Measurements from ENCODE around the gene ATP2B2.

Gene ATP2B2

DNA sequence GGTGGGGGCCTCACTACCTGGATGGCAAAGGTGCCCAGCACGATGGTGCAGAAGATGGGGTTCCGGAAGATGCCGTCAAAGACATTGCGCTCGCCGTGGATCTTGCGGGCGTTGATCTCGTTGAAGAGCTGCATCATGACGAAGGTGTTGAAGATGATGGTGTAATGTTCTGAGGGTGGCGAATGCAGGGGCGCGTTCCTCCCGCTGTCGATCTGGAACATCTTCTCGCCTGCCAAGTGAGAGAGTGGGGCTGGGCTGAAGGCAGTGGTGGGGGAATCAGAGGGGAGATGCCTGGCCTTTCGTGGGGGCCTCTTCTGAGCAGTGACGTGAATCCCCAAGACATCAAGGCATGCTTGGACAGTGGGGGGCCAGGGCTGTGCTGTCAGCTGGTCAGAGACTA is 164.9 kb downstream of the ATP2B2 start:
- no peak overlapping the region for H3K18ac ChIP-seq (ENCODE audit: low read depth in 1 of 2, low read length in 2 of 2)
- no peak overlapping the region for H2BK120ac ChIP-seq (ENCODE audit: low read depth, low read length)
- no peak overlapping the region for H3K4ac ChIP-seq (ENCODE audit: low read depth in 1 of 2, low read length in 2 of 2)
- no peak overlapping the region for H3K4me3 ChIP-seq (ENCODE audit: insufficient read depth in 1 of 2, low read depth in 1 of 2, low read length in 2 of 2)
- H3K9me3 ChIP-seq (ENCODE audit: control insufficient read depth, low read length) = no peaks in the 10 kb centered on the region
- no peak overlapping the region for H2BK12ac ChIP-seq (ENCODE audit: low read length in 2 of 2)
- no peak for DNase-seq
- no peaks in the 10 kb centered on the region for H3K79me1 ChIP-seq (replicated peaks; ENCODE audit: low read length, poor library complexity, severe bottlenecking)
- H2AFZ ChIP-seq (ENCODE audit: low read depth, low read length) = no peak overlapping the region
- H3K36me3 ChIP-seq (ENCODE audit: control insufficient read depth in 1 of 2, insufficient read depth in 2 of 2, low read depth in 1 of 2, low read length in 2 of 2) = no peaks in the 10 kb centered on the region
- H3K14ac ChIP-seq (ENCODE audit: low read length in 2 of 2) = no peak overlapping the region
- H4K91ac ChIP-seq (ENCODE audit: low read length) = no peak overlapping the region
- H2BK5ac ChIP-seq (ENCODE audit: low read depth, low read length, poor library complexity, severe bottlenecking) = no peak overlapping the region
- H2AK5ac ChIP-seq (ENCODE audit: low read length, severe bottlenecking) = no peak overlapping the region
- no peak overlapping the region for H3K23ac ChIP-seq (ENCODE audit: low read length in 2 of 2)
- H3K4me1 ChIP-seq (ENCODE audit: control insufficient read depth, insufficient read depth, low read depth, low read length) = peaks cover 13% of the 10 kb centered on the region
- peaks cover 0 to 43% of the 10 kb centered on the region in 2 experiments for H3K27me3 ChIP-seq (ENCODE audit: control insufficient read depth in 1 of 2, insufficient read depth in 1 of 2, low read length in 2 of 2)
- H2BK15ac ChIP-seq (ENCODE audit: low read depth, poor library complexity, severe bottlenecking) = no peak overlapping the region
- H4K8ac ChIP-seq (ENCODE audit: low read length) = no peak overlapping the region
- H3K27ac ChIP-seq (ENCODE audit: low read length, poor library complexity, severe bottlenecking) = no peak overlapping the region
- no peak overlapping the region for H3K4me2 ChIP-seq (ENCODE audit: low read length, poor library complexity, severe bottlenecking)
- no peak overlapping the region for H3K9ac ChIP-seq (ENCODE audit: low read length)
- WGBS = 94% methylated on average over 18 of the region's 18 CpGs

DNA sequence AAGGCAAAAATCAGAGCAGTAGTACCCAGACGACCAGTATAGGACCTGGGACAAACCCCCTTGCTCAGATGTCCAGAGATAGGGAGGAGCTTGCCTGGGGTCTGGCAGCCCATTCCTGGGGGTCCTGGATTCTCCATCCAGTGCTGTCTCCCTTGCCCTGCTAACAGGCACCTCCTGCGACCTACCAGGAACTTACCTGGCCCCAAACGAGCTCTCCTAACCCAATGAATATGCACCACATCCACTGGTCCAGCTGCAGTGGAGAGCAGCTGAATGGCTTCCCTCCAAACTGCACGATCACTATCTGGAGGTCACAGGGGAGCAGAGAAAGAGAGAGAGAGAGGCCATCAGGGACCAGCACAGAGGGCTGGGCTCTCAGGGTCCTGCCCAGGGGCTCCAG is 165.3 kb downstream of the ATP2B2 start:
- Histone ChIP-seq H3K18ac (ENCODE audit: low read depth in 1 of 2, low read length in 2 of 2) (no peak overlapping the region), H3K27ac (ENCODE audit: low read length, poor library complexity, severe bottlenecking) (no peak overlapping the region), H4K91ac (ENCODE audit: low read length) (no peak overlapping the region), H3K4me2 (ENCODE audit: low read length, poor library complexity, severe bottlenecking) (no peak overlapping the region), H3K27me3 (ENCODE audit: control insufficient read depth in 1 of 2, insufficient read depth in 1 of 2, low read length in 2 of 2) (peaks cover 0 to 42% of the 10 kb centered on the region in 2 experiments), H3K4me1 (ENCODE audit: control insufficient read depth, insufficient read depth, low read depth, low read length) (peaks cover 13% of the 10 kb centered on the region), H2BK15ac (ENCODE audit: low read depth, poor library complexity, severe bottlenecking) (no peak overlapping the region), H3K4me3 (ENCODE audit: insufficient read depth in 1 of 2, low read depth in 1 of 2, low read length in 2 of 2) (no peak overlapping the region), H2AK5ac (ENCODE audit: low read length, severe bottlenecking) (no peak overlapping the region), H3K9ac (ENCODE audit: low read length) (no peak overlapping the region), H3K4ac (ENCODE audit: low read depth in 1 of 2, low read length in 2 of 2) (no peak overlapping the region), H3K9me3 (ENCODE audit: control insufficient read depth, low read length) (no peaks in the 10 kb centered on the region), H4K8ac (ENCODE audit: low read length) (no peak overlapping the region), H2BK120ac (ENCODE audit: low read depth, low read length) (no peak overlapping the region), H3K23ac (ENCODE audit: low read length in 2 of 2) (no peak overlapping the region), H3K14ac (ENCODE audit: low read length in 2 of 2) (no peak overlapping the region), H2AFZ (ENCODE audit: low read depth, low read length) (no peak overlapping the region), H2BK5ac (ENCODE audit: low read depth, low read length, poor library complexity, severe bottlenecking) (no peak overlapping the region), H3K79me1 (replicated peaks; ENCODE audit: low read length, poor library complexity, severe bottlenecking) (no peaks in the 10 kb centered on the region), H3K36me3 (ENCODE audit: control insufficient read depth in 1 of 2, insufficient read depth in 2 of 2, low read depth in 1 of 2, low read length in 2 of 2) (no peaks in the 10 kb centered on the region), H2BK12ac (ENCODE audit: low read length in 2 of 2) (no peak overlapping the region)
- DNase-seq = no peak
- WGBS = 76% methylated on average over 4 of the region's 4 CpGs

DNA sequence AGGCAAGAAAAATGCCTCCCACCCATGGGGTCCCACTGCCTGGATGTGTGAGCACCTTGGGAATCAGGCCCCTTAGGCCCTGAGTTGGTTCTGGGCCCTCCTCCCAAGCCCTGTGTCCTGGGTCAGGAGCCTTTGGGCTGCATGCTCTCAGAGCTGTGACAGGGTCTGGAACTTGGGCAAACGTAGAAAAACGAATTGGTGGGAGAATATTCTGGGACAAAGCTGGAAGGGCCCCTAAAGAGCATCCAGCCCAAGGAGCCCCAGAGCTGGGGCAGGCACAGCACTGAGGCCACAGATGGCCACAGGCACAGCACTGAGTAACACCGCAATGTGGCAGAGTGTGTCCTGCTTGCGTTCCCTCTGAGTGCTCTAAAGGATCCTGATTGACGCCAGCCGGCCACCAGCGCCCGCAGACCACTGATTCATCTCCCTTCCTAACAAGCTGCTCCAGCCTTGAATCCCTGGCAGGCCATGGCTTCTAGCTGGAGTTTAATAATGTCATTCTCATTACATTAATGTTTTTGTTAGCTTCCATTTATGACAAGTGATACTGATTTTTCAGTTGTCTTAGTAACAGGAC is 165.9 kb downstream of the ATP2B2 start:
- no peak overlapping the region for H2AFZ ChIP-seq (ENCODE audit: low read depth, low read length)
- no peak overlapping the region for H2BK5ac ChIP-seq (ENCODE audit: low read depth, low read length, poor library complexity, severe bottlenecking)
- H3K4me1 ChIP-seq (ENCODE audit: control insufficient read depth, insufficient read depth, low read depth, low read length) = peaks cover 13% of the 10 kb centered on the region
- H3K4me2 ChIP-seq (ENCODE audit: low read length, poor library complexity, severe bottlenecking) = no peak overlapping the region
- H3K23ac ChIP-seq (ENCODE audit: low read length in 2 of 2) = no peak overlapping the region
- no peak overlapping the region for H3K27ac ChIP-seq (ENCODE audit: low read length, poor library complexity, severe bottlenecking)
- no peak overlapping the region for H3K4ac ChIP-seq (ENCODE audit: low read depth in 1 of 2, low read length in 2 of 2)
- no peak overlapping the region for H3K9ac ChIP-seq (ENCODE audit: low read length)
- no peak overlapping the region for H3K4me3 ChIP-seq (ENCODE audit: insufficient read depth in 1 of 2, low read depth in 1 of 2, low read length in 2 of 2)
- H3K36me3 ChIP-seq (ENCODE audit: control insufficient read depth in 1 of 2, insufficient read depth in 2 of 2, low read depth in 1 of 2, low read length in 2 of 2) = no peaks in the 10 kb centered on the region
- H3K9me3 ChIP-seq (ENCODE audit: control insufficient read depth, low read length) = no peaks in the 10 kb centered on the region
- H3K79me1 ChIP-seq (replicated peaks; ENCODE audit: low read length, poor library complexity, severe bottlenecking) = no peaks in the 10 kb centered on the region
- no peak overlapping the region for H4K8ac ChIP-seq (ENCODE audit: low read length)
- H3K27me3 ChIP-seq (ENCODE audit: control insufficient read depth in 1 of 2, insufficient read depth in 1 of 2, low read length in 2 of 2) = peaks cover 0 to 44% of the 10 kb centered on the region in 2 experiments
- H3K18ac ChIP-seq (ENCODE audit: low read depth in 1 of 2, low read length in 2 of 2) = no peak overlapping the region
- H4K91ac ChIP-seq (ENCODE audit: low read length) = no peak overlapping the region
- H2BK120ac ChIP-seq (ENCODE audit: low read depth, low read length) = no peak overlapping the region
- H2BK12ac ChIP-seq (ENCODE audit: low read length in 2 of 2) = no peak overlapping the region
- no peak overlapping the region for H2AK5ac ChIP-seq (ENCODE audit: low read length, severe bottlenecking)
- H3K14ac ChIP-seq (ENCODE audit: low read length in 2 of 2) = no peak overlapping the region
- 88% methylated on average over 8 of the region's 8 CpGs for WGBS
- DNase-seq = no peak
- no peak overlapping the region for H2BK15ac ChIP-seq (ENCODE audit: low read depth, poor library complexity, severe bottlenecking)

DNA sequence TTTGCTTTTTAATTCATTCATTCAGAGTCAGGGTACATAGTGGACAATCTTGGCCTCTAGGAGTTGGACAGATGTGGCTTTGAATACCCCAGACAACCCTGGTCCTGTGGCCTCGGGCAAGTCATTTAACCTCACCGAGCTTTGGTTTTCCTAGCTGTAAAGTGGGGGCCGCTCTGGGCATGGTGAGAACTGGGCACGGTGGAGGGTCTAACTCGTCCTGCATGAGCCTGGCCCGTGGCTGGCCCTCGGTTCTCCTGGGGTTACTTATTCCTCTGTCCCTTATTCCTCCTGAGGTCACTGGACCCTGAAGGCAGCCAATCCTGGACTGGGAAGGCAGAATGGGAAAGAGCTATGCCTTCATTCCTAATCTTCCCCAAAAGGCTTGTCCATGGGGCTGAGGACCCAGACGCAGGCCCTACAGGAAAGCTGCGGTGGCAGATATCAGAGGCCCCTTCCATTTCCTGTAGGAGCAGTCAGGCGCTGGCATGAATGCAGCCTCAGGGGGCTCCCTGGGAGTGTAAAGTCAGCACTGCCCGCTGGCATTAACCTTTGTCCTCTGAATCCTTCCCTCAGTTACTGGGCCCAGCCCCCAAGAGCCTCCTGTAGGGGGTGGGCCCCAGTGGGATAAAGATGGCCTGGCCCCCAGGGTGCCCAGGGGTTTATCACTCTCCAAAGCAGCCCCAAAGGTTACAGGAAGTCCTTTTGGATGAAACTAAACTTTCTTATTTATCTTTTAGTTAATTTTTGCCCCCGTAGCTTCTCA is 166.6 kb downstream of the ATP2B2 start:
- Histone ChIP-seq H3K4me3 (ENCODE audit: insufficient read depth in 1 of 2, low read depth in 1 of 2, low read length in 2 of 2) (no peak overlapping the region), H3K36me3 (ENCODE audit: control insufficient read depth in 1 of 2, insufficient read depth in 2 of 2, low read depth in 1 of 2, low read length in 2 of 2) (no peaks in the 10 kb centered on the region), H2BK120ac (ENCODE audit: low read depth, low read length) (no peak overlapping the region), H3K9me3 (ENCODE audit: control insufficient read depth, low read length) (no peaks in the 10 kb centered on the region), H3K18ac (ENCODE audit: low read depth in 1 of 2, low read length in 2 of 2) (no peak overlapping the region), H3K79me1 (replicated peaks; ENCODE audit: low read length, poor library complexity, severe bottlenecking) (no peaks in the 10 kb centered on the region), H2BK5ac (ENCODE audit: low read depth, low read length, poor library complexity, severe bottlenecking) (no peak overlapping the region), H2AFZ (ENCODE audit: low read depth, low read length) (no peak overlapping the region), H2BK15ac (ENCODE audit: low read depth, poor library complexity, severe bottlenecking) (no peak overlapping the region), H3K4me2 (ENCODE audit: low read length, poor library complexity, severe bottlenecking) (no peak overlapping the region), H3K27me3 (ENCODE audit: control insufficient read depth in 1 of 2, insufficient read depth in 1 of 2, low read length in 2 of 2) (peaks cover 6 to 45% of the 10 kb centered on the region in 2 experiments), H3K14ac (ENCODE audit: low read length in 2 of 2) (no peak overlapping the region), H3K4ac (ENCODE audit: low read depth in 1 of 2, low read length in 2 of 2) (no peak overlapping the region), H2AK5ac (ENCODE audit: low read length, severe bottlenecking) (no peak overlapping the region), H2BK12ac (ENCODE audit: low read length in 2 of 2) (no peak overlapping the region), H4K91ac (ENCODE audit: low read length) (no peak overlapping the region), H3K9ac (ENCODE audit: low read length) (no peak overlapping the region), H3K23ac (ENCODE audit: low read length in 2 of 2) (no peak overlapping the region), H3K27ac (ENCODE audit: low read length, poor library complexity, severe bottlenecking) (no peak overlapping the region), H4K8ac (ENCODE audit: low read length) (no peak overlapping the region), H3K4me1 (ENCODE audit: control insufficient read depth, insufficient read depth, low read depth, low read length) (peaks cover 11% of the 10 kb centered on the region)
- WGBS = 86% methylated on average over 12 of the region's 12 CpGs
- no peak for DNase-seq
